ENCODE measurements around the gene KCNK3.

DNA sequence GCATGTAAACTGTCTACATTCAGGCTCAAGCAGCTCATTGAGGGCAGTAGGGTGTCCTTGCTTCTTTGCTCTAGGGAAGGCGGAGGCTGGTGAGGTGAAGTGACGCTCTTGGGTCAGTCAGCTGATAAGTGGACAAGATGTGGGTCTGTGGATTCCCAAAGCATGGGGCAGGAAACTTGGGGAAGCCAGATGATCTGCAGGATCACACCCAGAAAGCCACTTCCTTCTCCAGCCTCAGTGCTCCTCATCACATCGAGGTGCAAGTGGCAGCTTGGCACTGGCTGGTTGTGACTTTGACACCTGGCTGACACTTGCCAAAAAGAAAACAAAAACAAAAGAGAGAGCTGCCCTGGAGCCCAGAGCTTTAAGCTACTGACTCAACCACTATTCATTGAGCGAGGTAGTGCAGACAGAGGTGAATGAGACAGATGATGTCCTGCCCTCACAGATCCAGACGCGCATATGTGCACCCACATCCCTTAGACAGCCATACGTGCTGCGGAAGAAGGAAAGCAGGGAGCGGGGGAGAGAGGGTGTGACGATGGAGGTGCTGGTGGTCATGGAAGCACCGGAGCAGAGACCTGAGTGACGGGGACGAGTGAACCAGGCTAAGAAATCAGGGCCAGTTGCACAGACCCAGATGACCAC, 48.2 kb upstream of the KCNK3 start:
- TF ChIP-seq, protein P1, sequence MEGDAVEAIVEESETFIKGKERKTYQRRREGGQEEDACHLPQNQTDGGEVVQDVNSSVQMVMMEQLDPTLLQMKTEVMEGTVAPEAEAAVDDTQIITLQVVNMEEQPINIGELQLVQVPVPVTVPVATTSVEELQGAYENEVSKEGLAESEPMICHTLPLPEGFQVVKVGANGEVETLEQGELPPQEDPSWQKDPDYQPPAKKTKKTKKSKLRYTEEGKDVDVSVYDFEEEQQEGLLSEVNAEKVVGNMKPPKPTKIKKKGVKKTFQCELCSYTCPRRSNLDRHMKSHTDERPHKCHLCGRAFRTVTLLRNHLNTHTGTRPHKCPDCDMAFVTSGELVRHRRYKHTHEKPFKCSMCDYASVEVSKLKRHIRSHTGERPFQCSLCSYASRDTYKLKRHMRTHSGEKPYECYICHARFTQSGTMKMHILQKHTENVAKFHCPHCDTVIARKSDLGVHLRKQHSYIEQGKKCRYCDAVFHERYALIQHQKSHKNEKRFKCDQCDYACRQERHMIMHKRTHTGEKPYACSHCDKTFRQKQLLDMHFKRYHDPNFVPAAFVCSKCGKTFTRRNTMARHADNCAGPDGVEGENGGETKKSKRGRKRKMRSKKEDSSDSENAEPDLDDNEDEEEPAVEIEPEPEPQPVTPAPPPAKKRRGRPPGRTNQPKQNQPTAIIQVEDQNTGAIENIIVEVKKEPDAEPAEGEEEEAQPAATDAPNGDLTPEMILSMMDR (IDR thresholded peaks at IDR 0.05): no peak
- TF ChIP-seq POLR2A (IDR thresholded peaks at IDR 0.05): no peak

All from ovary (tissue), 3 donors.